B cell (primary cell): ENCODE results near the gene ZNF516.
A peak's percentile ranks its signal among the peaks of the same experiment; 100 is the strongest.

ENCODE experiments used
- CTCF ChIP-seq: fragments of 200-600 bp; IDR thresholded peaks from one replicate; pipeline ENCODE4 v1.8.0; 2022; ENCODE audit warnings: antibody characterized with exemption, mild to moderate bottlenecking
- EZH2 ChIP-seq: IDR thresholded peaks from 2 replicates; pipeline ENCODE4 v1.6.1; 2012; ENCODE audit warnings: borderline replicate concordance, low read depth, mild to moderate bottlenecking, moderate library complexity, low read length; ENCODE audit not compliant: insufficient read depth, poor library complexity, severe bottlenecking

GRCh38 chr18:76405681-76406356 lies 89.2 kb downstream of the ZNF516 start:
- peak; percentile 8 for TF ChIP-seq CTCF
- no peak for TF ChIP-seq EZH2
